ENCODE data around the gene ATP9B. TPM values are rescaled to one million over a fixed set of nuclear protein-coding genes. Genes with fewer than 3 reads are reported as not detected.

Gene ATP9B
- total RNA-seq, 1 experiment from 2014 or later = 17.8 TPM

DNA sequence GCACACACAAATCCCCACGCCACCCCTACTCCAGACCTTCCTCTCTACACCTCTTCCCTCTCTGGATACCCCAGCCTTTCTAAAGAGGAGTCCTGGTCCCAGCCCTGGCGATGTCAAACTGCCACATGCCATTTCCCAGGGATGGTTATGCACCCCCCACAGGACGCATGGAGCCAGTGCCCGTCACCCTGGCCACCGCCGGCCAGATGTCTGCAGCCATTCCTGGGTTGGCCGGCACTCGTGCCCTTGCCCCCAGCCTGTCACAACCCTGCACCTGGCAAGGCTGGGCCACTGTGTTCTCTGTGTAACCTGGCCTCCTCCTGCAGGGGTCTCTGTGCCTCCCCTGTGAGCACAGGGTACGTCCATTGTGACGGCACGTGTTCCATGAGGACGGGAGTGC lies 268.4 kb downstream of the ATP9B start:
- ChIA-PET POLR2A (no interaction called here), RAD21 (ENCODE audit: low non-redundant PET in 1 of 2, low total read pairs in 2 of 2, uncharacterized antibody in 2 of 2, unreplicated experiment in 2 of 2) (no interaction called here), CTCF (no interaction called here)
- Histone ChIP-seq H3K9me3 (ENCODE audit: control insufficient read depth in 1 of 2, insufficient read depth in 1 of 2, low read depth in 1 of 2, low read length in 2 of 2) (no peaks in the 10 kb centered on the region), H3K27ac (ENCODE audit: low read depth, low read length) (no peak overlapping the region), H4K20me1 (ENCODE audit: insufficient read depth) (no peaks in the 10 kb centered on the region), H3K4me2 (ENCODE audit: low read length) (no peak overlapping the region), H3K9me2 (ENCODE audit: insufficient read depth) (no peaks in the 10 kb centered on the region), H3K36me3 (ENCODE audit: control insufficient read depth in 1 of 2, insufficient read depth in 2 of 2, low read length in 2 of 2) (no peaks in the 10 kb centered on the region), H3K4me1 (ENCODE audit: control insufficient read depth in 1 of 2, insufficient read depth in 2 of 2, low read length in 2 of 2) (no peaks in the 10 kb centered on the region), H3K4me3 (replicated peaks in 1 of 2; ENCODE audit: low read depth in 1 of 2, low read length in 2 of 2) (no peak overlapping the region), H2AFZ (ENCODE audit: low read depth, low read length, poor library complexity, severe bottlenecking) (no peak overlapping the region), H3K79me2 (ENCODE audit: insufficient read depth, low read length) (no peaks in the 10 kb centered on the region), H3K9ac (ENCODE audit: low read length) (no peak overlapping the region), H3K27me3 (ENCODE audit: insufficient read depth, low read length) (no peaks in the 10 kb centered on the region)
- TF ChIP-seq CBX3 (IDR thresholded peaks at IDR 0.05; ENCODE audit: low read depth) = no peak
- TF ChIP-seq EZH2 (IDR thresholded peaks at IDR 0.05) = no peak
- no peak for TF ChIP-seq EZH2phosphoT487 (IDR thresholded peaks at IDR 0.05; ENCODE audit: borderline replicate concordance)
- no peak for TF ChIP-seq SIN3A (IDR thresholded peaks at IDR 0.05; ENCODE audit: low read depth)
- TF ChIP-seq TCF7L2 (IDR thresholded peaks at IDR 0.05; ENCODE audit: borderline replicate concordance, extremely low read depth, insufficient read depth, insufficient read length) = no peak
- TF ChIP-seq ZFX (IDR thresholded peaks at IDR 0.05) = no peak
- no peak for TF ChIP-seq FOSL1 (IDR thresholded peaks at IDR 0.05; ENCODE audit: low read depth)
- TF ChIP-seq, protein P1, sequence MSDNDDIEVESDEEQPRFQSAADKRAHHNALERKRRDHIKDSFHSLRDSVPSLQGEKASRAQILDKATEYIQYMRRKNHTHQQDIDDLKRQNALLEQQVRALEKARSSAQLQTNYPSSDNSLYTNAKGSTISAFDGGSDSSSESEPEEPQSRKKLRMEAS (IDR thresholded peaks at IDR 0.05) = no peak
- TF ChIP-seq, protein P2, sequence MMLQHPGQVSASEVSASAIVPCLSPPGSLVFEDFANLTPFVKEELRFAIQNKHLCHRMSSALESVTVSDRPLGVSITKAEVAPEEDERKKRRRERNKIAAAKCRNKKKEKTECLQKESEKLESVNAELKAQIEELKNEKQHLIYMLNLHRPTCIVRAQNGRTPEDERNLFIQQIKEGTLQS (IDR thresholded peaks at IDR 0.05) = no peak
- TF ChIP-seq, protein P3, sequence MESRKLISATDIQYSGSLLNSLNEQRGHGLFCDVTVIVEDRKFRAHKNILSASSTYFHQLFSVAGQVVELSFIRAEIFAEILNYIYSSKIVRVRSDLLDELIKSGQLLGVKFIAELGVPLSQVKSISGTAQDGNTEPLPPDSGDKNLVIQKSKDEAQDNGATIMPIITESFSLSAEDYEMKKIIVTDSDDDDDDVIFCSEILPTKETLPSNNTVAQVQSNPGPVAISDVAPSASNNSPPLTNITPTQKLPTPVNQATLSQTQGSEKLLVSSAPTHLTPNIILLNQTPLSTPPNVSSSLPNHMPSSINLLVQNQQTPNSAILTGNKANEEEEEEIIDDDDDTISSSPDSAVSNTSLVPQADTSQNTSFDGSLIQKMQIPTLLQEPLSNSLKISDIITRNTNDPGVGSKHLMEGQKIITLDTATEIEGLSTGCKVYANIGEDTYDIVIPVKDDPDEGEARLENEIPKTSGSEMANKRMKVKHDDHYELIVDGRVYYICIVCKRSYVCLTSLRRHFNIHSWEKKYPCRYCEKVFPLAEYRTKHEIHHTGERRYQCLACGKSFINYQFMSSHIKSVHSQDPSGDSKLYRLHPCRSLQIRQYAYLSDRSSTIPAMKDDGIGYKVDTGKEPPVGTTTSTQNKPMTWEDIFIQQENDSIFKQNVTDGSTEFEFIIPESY (IDR thresholded peaks at IDR 0.05; ENCODE audit: extremely low read depth, insufficient replicate concordance, low read length) = no peak
- TF ChIP-seq EGR1 (IDR thresholded peaks at IDR 0.05; ENCODE audit: low read depth) = no peak
- TF ChIP-seq ELF1 (IDR thresholded peaks at IDR 0.05; ENCODE audit: borderline replicate concordance, low read depth) = no peak
- no peak for TF ChIP-seq POLR2A (IDR thresholded peaks at IDR 0.05; ENCODE audit: borderline replicate concordance, extremely low read depth, insufficient read depth, insufficient read length)
- no peak for TF ChIP-seq SRF (IDR thresholded peaks at IDR 0.05; ENCODE audit: low read depth)
- no peak for TF ChIP-seq JUND (IDR thresholded peaks at IDR 0.05)
- TF ChIP-seq RAD21 (IDR thresholded peaks at IDR 0.05; ENCODE audit: low read depth) = no peak
- DNase-seq (ENCODE audit: low read depth, low spot score) (no peak), ATAC-seq (no peak)
- BruUV-seq (replicated peaks) = no TSS peak
- intact Hi-C loops (cut with micrococcal nuclease) = no loop called here

Measured in HCT116 (cell line).